Parathyroid adenoma (tissue), 2 donors: ENCODE data around the gene INTS12.

Experiments used
- H2AFZ ChIP-seq: fragments of 300-600 bp; sonication (generic); one replicate; pipeline ENCODE4 v1.7.0; 2017; ENCODE audit warnings: antibody characterized with exemption, mild to moderate bottlenecking
- H3K27ac ChIP-seq: fragments of 300-600 bp; sonication (generic); one replicate; pipeline ENCODE4 v1.7.0; 2017
- H3K27me3 ChIP-seq: fragments of 300-600 bp; sonication (generic); one replicate; pipeline ENCODE4 v1.7.0; 2017; ENCODE audit warnings: low read length; ENCODE audit not compliant: control insufficient read depth, insufficient read depth
- H3K36me3 ChIP-seq: fragments of 300-600 bp; sonication (generic); one replicate; pipeline ENCODE4 v1.7.0; 2017; ENCODE audit warnings: low read length; ENCODE audit not compliant: control insufficient read depth, insufficient read depth
- H3K4me1 ChIP-seq: fragments of 300-600 bp; sonication (generic); one replicate; pipeline ENCODE4 v1.7.0; 2017; ENCODE audit warnings: control low read depth
- H3K4me2 ChIP-seq: fragments of 300-600 bp; sonication (generic); one replicate; pipeline ENCODE4 v1.7.0; 2017; ENCODE audit warnings: low read length
- H3K4me3 ChIP-seq: fragments of 300-600 bp; sonication (generic); one replicate; pipeline ENCODE4 v1.7.0; 2017; ENCODE audit warnings: low read depth, low read length
- H3K79me2 ChIP-seq: fragments of 300-600 bp; sonication (generic); one replicate; pipeline ENCODE4 v1.7.0; 2017; ENCODE audit warnings: control low read depth
- H3K9ac ChIP-seq: fragments of 300-600 bp; sonication (generic); one replicate; pipeline ENCODE4 v1.7.0; 2017; ENCODE audit warnings: mild to moderate bottlenecking
- H3K9me3 ChIP-seq: fragments of 300-600 bp; sonication (generic); one replicate; pipeline ENCODE4 v1.7.0; 2017; ENCODE audit warnings: low read length; ENCODE audit not compliant: control insufficient read depth
- TF ChIP-seq, protein P1 (sequence below): fragments of 300-600 bp; sonication (generic); IDR thresholded peaks from one replicate; pipeline ENCODE4 v1.7.0; 2017; ENCODE audit warnings: antibody characterized with exemption, mild to moderate bottlenecking
- donor health status: primary hyperparathyroidism.

The INTS12 gene

DNA sequence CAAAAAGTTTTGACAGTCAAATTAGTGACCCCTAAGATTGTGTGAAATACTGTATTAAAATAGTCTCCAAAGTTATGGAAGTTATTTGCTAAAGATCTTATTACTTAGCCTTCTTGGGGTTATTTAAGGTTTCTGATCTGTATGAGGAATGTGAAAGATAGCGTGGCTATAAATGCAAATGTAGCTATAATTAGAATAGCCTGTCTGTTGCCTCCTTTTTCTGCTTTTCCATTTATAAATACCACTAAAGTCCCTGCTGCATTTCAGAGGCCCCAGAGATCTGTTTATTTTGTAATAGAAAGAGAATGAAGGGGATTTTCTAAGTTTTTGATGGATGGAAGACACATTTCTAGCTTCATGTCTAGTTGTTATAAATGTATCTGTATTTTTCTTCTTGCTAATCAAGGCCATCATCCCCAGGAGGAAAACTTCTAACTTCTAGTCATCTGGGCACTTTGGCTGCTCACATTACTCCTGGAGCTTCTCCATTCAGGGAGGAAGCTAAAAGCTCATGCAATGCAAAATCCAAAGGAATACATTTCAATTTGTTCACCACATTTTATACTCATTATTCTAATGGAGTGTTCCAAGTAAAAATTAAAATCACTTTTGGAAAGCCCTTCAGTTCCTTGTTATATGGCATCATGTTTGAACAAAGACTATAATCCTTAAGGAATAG lies 73.9 kb downstream of the INTS12 start:
- Histone ChIP-seq H3K79me2 (no peaks in the 10 kb centered on the region), H3K9me3 (no peaks in the 10 kb centered on the region)

DNA sequence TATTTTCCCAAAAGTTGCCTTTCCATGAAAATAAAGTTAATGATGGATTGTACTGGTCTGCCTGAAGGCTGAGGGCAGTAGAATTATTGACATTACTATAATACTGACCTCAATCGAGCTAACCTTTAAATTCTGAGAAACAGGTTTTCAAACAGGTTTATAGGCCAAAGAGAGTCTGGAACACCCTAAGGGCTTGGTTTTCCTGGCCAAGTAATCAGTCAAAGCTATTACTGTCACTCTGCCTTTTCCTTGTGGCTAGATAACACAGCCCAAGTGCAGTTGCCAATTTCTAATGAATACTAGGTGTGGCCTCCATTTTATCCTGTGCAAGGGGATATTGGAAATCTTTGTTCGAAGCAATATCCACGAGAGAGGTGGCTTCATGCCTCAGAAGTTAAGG lies 75.2 kb downstream of the INTS12 start:
- H3K27ac ChIP-seq: no peak overlapping the region
- H2AFZ ChIP-seq: no peak overlapping the region
- no peaks in the 10 kb centered on the region for H3K9me3 ChIP-seq
- H3K4me3 ChIP-seq: no peak overlapping the region
- no peaks in the 10 kb centered on the region for H3K4me1 ChIP-seq
- H3K27me3 ChIP-seq: no peaks in the 10 kb centered on the region
- TF ChIP-seq, protein P1, sequence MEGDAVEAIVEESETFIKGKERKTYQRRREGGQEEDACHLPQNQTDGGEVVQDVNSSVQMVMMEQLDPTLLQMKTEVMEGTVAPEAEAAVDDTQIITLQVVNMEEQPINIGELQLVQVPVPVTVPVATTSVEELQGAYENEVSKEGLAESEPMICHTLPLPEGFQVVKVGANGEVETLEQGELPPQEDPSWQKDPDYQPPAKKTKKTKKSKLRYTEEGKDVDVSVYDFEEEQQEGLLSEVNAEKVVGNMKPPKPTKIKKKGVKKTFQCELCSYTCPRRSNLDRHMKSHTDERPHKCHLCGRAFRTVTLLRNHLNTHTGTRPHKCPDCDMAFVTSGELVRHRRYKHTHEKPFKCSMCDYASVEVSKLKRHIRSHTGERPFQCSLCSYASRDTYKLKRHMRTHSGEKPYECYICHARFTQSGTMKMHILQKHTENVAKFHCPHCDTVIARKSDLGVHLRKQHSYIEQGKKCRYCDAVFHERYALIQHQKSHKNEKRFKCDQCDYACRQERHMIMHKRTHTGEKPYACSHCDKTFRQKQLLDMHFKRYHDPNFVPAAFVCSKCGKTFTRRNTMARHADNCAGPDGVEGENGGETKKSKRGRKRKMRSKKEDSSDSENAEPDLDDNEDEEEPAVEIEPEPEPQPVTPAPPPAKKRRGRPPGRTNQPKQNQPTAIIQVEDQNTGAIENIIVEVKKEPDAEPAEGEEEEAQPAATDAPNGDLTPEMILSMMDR: no peak
- no peak overlapping the region for H3K4me2 ChIP-seq
- H3K36me3 ChIP-seq: no peaks in the 10 kb centered on the region
- no peak overlapping the region for H3K9ac ChIP-seq
- no peaks in the 10 kb centered on the region for H3K79me2 ChIP-seq

More for the DNA sequence above, 73.9 kb downstream of the INTS12 start:
- H3K9ac ChIP-seq: no peak overlapping the region
- no peak overlapping the region for H3K27ac ChIP-seq
- H3K4me2 ChIP-seq: no peak overlapping the region
- no peaks in the 10 kb centered on the region for H3K4me1 ChIP-seq
- TF ChIP-seq, protein P1: no peak
- no peak overlapping the region for H2AFZ ChIP-seq
- no peaks in the 10 kb centered on the region for H3K36me3 ChIP-seq
- H3K4me3 ChIP-seq: no peak overlapping the region
- H3K27me3 ChIP-seq: no peaks in the 10 kb centered on the region
